Measurements from ENCODE around the gene PRR7.
"Not testable (repeated sequence)": the region's sequence is repeated elsewhere in the genome, so short reads cannot be mapped to it uniquely, and the experiment has no call there.

DNA sequence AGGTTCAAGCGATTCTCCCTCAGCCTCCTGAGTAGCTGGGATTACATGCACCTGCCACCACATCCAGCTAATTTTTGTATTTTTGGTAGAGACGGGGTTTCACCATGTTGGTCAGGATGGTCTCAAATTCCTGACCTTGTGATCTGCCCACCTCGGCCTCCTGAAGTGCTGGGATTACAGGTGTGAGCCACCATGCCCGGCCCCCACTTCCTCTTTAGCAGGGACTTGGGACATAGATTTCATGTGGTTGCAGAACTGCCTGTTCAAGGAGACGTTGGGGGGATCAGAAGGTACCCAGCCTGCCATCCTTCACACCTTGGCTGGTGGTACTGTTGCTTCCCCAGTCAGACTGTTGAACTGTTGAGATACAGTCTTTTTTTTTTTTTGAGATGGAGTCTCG is 29.5 kb upstream of the PRR7 start:
- TF ChIP-seq CTCF (IDR thresholded peaks at IDR 0.05; ENCODE audit: low read length); EZH2 (IDR thresholded peaks at IDR 0.05; ENCODE audit: borderline replicate concordance, low read length): not testable (repeated sequence)
